NCI-H128 (cell line): ENCODE data around the gene S100A14.
"Not testable (repeated sequence)": the region's sequence is repeated elsewhere in the genome, so short reads cannot be mapped to it uniquely, and the experiment has no call there.

Experiments
- DNase-seq: peaks from one replicate; lab custom pipeline; 2025; ENCODE audit not compliant: unreplicated experiment; lab: John Stamatoyannopoulos, UW

S100A14 gene

DNA sequence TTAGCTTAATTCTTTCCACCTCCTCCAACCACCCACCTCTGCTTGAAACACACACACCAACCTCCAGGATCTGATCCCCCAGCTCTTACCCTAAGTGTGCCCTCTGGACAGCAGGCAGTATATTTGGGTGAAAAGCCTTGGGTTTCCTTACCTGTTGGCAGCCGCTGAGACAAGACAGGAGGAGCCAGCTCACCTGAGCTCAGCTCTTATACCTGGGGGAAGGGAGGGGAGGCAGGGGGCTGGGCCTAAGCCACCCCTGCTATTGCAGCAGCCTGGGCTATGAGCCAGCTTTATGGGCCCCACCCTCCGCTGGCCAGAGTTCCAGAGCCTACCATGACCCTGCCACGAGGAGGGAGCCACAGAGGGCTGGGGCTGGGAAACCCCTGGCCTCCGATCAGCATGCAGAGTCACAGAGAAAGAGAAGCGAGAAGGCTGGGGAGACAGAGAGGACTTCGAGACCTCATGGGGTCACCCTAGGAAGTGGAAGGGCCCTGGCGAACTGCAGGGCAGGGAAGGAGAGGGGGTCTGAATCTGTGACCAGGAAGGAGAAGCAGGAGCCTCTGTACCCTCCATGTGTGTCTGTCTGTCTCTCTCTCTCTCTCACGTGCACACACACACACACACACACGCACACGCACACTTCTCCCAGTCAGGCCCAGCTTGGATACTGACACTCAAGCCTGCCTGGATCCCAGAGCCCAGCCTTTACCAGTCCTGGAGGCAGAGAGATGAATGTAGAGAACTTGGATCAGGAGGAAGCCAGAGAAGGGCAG, at the start of gene S100A14:
TSS of gene S100A14 (minus strand) at position 182 of the 773 bp plus-strand sequence. CDS start 467 bp downstream, outside the sequence.
- DNase-seq = no peak

DNA sequence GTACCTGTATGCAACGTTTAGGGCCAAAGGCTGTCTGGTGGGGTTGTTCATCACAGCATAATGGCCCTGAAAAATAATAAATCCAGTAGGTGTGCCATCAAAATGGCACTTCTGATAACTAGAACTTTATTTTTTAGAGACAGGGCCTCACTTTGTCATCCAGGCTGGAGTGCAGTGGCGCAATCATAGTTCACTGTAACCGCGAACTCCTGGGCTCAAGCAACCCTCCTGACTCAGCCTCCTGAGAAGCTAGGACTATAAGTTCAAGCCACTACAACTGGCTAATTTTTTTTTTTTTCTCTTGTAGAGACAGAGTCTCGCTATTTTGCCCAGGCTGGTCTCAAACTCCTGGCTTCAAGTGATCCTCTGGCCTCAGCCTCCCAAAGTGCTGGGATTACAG, 47.1 kb upstream of the S100A14 start:
- DNase-seq = no peak

GRCh38 chr1:153662269-153662668, 46.1 kb upstream of the S100A14 start:
- no peak for DNase-seq

- DNase-seq = no peak
Measured at GRCh38 chr1:153661111-153661708, 45.1 kb upstream of the S100A14 start.

GRCh38 chr1:153659656-153660055, 43.5 kb upstream of the S100A14 start:
- no peak for DNase-seq

- DNase-seq = no peak
Measured at GRCh38 chr1:153659175-153659534, 43.0 kb upstream of the S100A14 start.

- DNase-seq = peak; percentile 77
Measured at GRCh38 chr1:153658400-153659174, 42.5 kb upstream of the S100A14 start, which contains the start of gene SNAPIN. Gene SNAPIN, plus strand, starts transcription at chr1:153658703. Its CDS starts 41 bp downstream, at chr1:153658744.

- DNase-seq = no peak
Measured at GRCh38 chr1:153655333-153655732, 39.2 kb upstream of the S100A14 start.

- DNase-seq = no peak
Measured at GRCh38 chr1:153652805-153653500, 36.8 kb upstream of the S100A14 start.

GRCh38 chr1:153651771-153652170, 35.6 kb upstream of the S100A14 start:
- DNase-seq = no peak

GRCh38 chr1:153649863-153650235, 33.7 kb upstream of the S100A14 start:
- no peak for DNase-seq

DNA sequence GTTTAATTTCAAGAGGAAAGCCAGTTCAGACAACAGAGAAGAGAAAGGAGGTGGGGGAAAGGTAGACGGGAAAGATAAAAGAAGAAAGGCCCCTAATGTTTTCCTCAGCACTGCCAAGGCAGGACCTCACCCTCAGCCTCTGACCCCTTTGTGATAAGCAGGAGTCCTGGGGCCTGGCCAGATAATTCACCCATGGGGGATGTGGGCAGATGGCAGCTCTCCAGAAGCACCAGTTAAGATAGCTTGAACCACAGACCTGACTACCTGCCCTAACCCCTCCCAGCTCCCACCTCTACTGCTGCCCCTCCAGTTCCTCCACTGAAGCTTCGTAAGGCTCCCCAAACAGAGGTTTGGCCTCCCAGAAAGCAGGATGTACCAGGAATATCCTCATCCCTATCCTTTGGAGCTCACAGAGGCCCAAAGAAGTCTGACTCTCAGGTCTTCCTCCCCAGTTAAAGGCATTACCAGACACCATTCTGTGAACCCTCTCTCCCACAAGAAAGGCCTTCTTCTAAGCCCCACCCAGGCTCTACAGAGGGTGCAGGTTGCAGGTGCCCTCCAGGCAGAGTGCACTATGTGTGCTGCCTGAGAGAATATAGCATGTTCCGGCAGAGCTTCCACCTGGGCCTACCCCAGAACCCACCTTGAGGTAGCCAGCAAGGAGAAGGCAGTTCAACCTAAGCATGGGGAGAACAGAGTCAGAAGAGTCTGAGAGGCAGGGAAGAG, 33.2 kb upstream of the S100A14 start:
- DNase-seq = no peak

DNA sequence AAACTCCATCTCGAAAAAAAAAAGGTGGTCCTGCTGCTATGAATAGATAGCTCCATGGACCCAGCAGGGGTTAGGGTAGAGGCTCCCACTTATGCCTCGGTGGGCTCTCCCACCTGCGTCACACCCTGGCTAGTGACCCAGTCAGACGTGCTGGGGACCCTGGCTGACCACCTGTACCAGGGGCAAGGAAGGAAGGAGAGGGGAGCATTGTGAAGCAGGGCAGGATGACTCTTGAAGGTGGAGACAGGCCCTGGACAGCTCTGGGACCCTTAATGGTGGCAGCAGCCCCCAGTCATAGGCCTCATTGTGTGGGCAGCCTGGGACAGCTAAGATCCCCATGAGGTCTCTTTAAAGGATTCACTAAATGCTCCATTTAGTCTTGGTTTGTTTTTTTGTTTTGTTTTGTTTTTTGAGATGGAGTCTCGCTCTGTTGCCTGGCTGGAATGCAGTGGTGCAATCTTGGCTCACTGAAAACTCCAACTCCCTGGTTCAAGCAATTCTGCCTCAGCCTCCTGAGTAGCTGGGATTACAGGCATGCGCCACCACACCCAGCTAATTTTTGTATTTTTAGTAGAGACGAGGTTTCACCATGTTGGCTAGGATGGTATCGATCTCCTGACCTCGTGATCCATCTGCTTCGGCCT, 32.0 kb upstream of the S100A14 start:
- DNase-seq = no peak

- no peak for DNase-seq
Measured at GRCh38 chr1:153647346-153647714, 31.2 kb upstream of the S100A14 start.

DNA sequence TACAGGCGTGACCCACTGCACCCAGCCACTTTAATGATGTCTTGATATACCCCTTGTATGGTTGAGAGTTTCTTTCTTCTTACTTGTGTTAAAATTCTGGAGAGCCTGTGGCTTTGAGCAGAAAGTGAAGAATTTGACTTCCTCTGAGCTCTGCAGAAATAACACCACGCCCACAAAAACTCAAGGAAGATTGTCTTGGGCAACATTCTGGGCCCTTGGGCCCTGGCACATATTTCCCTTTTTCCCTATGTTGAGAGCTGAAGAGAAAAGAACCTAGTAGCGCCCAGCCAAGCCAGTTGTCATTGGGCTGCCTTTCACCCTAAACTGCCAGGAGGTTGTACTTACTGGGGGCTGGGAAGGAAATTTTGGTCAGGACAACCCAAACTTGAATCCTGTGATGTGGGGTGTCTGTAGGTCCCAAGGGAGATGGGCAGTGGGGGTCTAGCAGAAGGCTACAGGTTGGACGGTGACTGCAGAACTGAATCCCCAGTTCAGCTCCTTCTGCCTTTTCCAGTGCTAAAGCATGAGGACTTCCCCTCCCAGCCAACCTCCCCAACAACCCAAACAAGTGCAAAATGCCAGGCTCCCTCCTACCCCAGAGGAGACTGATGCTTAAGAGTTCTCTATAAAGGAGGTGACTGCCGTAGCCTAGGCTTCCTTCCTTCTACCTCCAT, 30.7 kb upstream of the S100A14 start:
- no peak for DNase-seq

- DNase-seq = no peak
Measured at GRCh38 chr1:153643816-153644215, 27.7 kb upstream of the S100A14 start.

DNA sequence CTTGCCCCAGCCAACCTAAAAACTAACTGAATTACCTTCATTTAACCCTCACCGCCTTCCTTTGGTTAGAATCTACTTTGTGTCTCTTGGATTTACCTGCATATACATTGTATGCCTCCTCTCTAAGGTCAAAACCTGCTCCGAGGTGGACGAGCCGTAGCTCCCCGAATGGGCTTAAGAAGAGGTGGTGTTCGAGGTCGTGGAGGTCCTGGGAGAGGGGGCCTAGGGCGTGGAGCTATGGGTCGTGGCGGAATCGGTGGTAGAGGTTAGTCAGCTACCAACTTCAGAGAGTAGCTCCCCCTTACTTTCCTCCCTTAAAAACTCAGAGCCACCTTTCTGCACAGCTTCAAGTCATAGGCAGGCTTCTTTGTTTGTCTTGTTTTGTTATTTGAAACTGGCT, 27.0 kb upstream of the S100A14 start:
- no peak for DNase-seq

DNA sequence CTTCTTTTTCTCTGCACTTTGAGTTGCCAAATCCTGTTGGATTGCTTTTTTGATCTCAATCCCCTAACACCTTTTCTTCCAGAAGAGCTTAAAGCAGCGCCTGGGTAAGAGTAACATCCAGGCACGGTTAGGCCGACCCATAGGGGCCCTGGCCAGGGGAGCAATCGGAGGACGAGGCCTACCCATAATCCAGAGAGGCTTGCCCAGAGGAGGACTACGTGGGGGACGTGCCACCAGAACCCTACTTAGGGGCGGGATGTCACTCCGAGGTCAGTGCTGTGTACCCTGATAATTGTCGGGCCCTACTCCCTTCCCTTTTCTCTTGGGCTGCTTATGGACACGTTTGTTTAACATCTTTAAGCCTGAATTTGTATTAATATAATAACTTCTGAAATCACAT, 26.0 kb upstream of the S100A14 start:
- DNase-seq = no peak

GRCh38 chr1:153640861-153641260, 24.7 kb upstream of the S100A14 start:
- no peak for DNase-seq

DNA sequence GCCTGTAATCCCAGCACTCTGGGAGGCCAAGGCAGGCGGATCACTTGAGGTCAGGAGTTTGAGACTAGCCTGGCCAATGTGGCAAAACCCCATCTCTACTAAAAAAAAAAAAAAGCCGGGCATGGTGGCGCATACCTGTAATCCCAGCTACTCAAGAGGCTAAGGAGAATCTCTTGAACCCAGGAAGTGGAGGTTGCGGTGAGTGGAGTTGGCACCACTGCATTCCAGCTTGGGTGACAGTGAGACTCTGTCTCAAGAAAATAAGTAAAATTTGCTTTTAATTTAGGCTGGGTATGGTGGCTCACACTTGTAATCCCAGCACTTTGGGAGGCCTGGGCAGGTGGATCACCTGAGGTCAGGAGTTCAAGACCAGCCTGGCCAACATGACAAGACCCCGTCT, 24.1 kb upstream of the S100A14 start:
- not testable (repeated sequence) for DNase-seq
